ENCODE results near the gene SHB.

The SHB gene

DNA sequence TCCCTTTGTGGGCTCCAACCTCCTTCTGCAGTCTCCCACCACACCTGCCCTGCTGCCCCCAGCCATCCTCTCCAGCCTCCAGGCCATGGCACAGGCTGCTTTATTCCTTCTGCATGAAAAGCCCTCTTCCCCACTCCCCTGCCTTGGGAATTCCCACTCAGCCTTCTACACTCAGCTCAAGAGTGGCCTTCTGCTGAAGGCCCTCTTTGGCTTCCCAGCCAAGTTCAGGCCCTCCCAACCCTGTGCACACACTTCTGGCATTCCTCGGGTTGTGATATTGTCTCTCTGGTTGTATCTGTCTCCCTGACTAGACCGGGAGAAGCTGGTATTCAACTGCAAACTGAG lies 5.7 kb downstream of the SHB start:
- TF ChIP-seq SIN3A (IDR thresholded peaks at IDR 0.05; ENCODE audit: borderline replicate concordance, insufficient read depth, low read length), result no peak
- no peak for TF ChIP-seq POLR2AphosphoS5 (IDR thresholded peaks at IDR 0.05; ENCODE audit: low read depth, low read length)
- TF ChIP-seq, protein P1, sequence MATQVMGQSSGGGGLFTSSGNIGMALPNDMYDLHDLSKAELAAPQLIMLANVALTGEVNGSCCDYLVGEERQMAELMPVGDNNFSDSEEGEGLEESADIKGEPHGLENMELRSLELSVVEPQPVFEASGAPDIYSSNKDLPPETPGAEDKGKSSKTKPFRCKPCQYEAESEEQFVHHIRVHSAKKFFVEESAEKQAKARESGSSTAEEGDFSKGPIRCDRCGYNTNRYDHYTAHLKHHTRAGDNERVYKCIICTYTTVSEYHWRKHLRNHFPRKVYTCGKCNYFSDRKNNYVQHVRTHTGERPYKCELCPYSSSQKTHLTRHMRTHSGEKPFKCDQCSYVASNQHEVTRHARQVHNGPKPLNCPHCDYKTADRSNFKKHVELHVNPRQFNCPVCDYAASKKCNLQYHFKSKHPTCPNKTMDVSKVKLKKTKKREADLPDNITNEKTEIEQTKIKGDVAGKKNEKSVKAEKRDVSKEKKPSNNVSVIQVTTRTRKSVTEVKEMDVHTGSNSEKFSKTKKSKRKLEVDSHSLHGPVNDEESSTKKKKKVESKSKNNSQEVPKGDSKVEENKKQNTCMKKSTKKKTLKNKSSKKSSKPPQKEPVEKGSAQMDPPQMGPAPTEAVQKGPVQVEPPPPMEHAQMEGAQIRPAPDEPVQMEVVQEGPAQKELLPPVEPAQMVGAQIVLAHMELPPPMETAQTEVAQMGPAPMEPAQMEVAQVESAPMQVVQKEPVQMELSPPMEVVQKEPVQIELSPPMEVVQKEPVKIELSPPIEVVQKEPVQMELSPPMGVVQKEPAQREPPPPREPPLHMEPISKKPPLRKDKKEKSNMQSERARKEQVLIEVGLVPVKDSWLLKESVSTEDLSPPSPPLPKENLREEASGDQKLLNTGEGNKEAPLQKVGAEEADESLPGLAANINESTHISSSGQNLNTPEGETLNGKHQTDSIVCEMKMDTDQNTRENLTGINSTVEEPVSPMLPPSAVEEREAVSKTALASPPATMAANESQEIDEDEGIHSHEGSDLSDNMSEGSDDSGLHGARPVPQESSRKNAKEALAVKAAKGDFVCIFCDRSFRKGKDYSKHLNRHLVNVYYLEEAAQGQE (IDR thresholded peaks at IDR 0.05; ENCODE audit: insufficient read depth in 1 of 2, low read depth in 2 of 2, low read length in 2 of 2), result no peak
- TF ChIP-seq TAF1 (IDR thresholded peaks at IDR 0.05; ENCODE audit: borderline replicate concordance, insufficient read depth, low read length), result no peak
- TF ChIP-seq FOXP2 (optimal IDR thresholded peaks at IDR 0.05; ENCODE audit: borderline replicate concordance, extremely low read depth, extremely low read length, insufficient read depth), result no peak

DNA sequence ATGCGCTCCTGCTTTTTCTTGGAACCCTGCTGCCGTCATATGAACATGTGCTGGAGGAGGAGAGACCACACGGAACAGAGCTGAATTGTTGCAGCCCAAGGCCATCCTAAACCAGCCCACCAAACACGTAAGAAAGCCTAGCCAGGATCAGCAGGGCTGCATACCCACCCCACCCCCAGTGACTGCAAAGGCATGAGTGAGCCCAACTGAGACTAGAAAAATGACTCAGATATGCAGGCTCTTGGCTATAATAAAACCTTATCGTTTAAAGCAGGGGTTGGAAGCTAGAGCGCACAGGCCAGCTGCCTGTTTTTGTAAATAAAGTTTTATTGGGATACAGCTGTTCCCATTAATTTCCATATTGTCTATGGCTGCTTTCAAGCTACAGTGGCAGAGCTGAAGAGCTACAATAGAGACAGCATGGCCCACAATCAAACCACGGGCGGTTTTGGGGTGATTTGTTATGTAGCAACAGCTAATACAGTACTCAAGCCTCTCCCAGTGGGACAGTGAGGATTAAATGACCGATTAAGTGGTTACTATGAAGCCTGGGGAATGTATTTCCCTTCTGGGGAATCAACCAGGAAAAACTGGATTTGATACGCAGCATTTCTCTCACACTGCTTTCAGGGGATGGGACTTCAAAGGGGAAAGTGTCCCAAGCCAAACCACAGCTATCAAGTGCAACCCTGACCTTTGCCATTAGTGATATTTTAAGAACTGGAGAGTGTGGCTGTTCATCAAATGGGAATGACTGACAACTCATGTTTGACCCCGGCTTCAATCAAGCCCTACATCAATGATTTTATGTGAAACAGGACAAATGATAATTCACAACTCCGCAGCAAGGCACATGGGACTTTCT lies 6.3 kb downstream of the SHB start:
- TF ChIP-seq POLR2AphosphoS5 (IDR thresholded peaks at IDR 0.05; ENCODE audit: low read depth, low read length) (no peak), FOXP2 (optimal IDR thresholded peaks at IDR 0.05; ENCODE audit: borderline replicate concordance, extremely low read depth, extremely low read length, insufficient read depth) (no peak)

DNA sequence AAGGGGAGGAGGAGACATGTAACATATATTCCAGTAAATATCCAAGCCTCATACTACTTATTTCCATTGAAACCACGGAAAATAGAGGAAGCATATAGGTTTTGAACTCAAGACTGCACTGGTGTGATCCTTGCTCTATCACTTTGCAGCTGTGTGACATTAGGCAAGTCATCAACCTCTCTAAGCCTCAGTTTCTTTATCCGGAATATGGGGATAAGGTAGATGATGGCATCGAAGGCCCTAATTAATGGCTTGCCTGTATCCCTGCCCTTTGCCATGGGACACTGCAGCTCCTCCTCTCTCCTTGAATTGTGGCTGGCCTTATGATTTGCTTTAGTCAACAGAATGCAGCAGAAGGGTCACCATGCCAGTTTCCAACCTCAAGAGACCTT lies 6.9 kb downstream of the SHB start:
- no peak for TF ChIP-seq TAF1 (IDR thresholded peaks at IDR 0.05; ENCODE audit: borderline replicate concordance, insufficient read depth, low read length)
- TF ChIP-seq POLR2AphosphoS5 (IDR thresholded peaks at IDR 0.05; ENCODE audit: low read depth, low read length), result no peak
- TF ChIP-seq SIN3A (IDR thresholded peaks at IDR 0.05; ENCODE audit: borderline replicate concordance, insufficient read depth, low read length), result no peak
- TF ChIP-seq FOXP2 (optimal IDR thresholded peaks at IDR 0.05; ENCODE audit: borderline replicate concordance, extremely low read depth, extremely low read length, insufficient read depth), result no peak
- TF ChIP-seq, protein P1 (IDR thresholded peaks at IDR 0.05; ENCODE audit: insufficient read depth in 1 of 2, low read depth in 2 of 2, low read length in 2 of 2), result no peak

DNA sequence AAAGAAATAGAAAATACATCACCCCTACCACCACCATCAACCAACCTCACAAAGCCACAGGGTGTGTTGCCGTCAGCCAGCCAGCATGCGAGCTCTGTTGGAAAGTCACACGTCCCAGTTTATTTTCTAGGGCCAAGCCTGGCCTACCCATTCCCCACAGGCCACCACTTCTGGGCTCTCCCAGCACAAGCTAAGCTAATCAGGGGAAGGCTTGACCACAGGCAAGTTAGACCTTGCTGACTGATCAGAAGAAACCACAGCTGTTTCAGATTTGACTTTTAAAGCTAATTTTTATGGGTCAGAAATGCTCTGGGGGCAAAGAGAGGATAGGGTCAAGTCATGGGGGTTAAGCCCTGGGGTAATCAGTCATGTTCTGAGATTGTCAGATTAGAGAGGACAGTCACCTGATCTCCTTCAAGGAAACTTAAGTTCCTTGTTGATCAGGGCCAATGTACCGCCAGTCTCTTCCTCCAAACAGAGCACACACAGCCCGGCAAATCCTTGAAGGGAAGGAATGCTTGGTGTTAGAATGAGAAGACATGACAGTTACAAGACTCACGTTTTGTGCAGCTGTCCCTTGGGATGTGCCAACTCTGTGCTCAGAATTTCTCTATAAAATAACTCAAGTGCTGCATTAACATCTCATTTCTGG lies 7.6 kb downstream of the SHB start:
- TF ChIP-seq TAF1 (IDR thresholded peaks at IDR 0.05; ENCODE audit: borderline replicate concordance, insufficient read depth, low read length) (no peak), SIN3A (IDR thresholded peaks at IDR 0.05; ENCODE audit: borderline replicate concordance, insufficient read depth, low read length) (no peak), POLR2AphosphoS5 (IDR thresholded peaks at IDR 0.05; ENCODE audit: low read depth, low read length) (no peak), FOXP2 (optimal IDR thresholded peaks at IDR 0.05; ENCODE audit: borderline replicate concordance, extremely low read depth, extremely low read length, insufficient read depth) (no peak)
- TF ChIP-seq, protein P1 (IDR thresholded peaks at IDR 0.05; ENCODE audit: insufficient read depth in 1 of 2, low read depth in 2 of 2, low read length in 2 of 2), result no peak

DNA sequence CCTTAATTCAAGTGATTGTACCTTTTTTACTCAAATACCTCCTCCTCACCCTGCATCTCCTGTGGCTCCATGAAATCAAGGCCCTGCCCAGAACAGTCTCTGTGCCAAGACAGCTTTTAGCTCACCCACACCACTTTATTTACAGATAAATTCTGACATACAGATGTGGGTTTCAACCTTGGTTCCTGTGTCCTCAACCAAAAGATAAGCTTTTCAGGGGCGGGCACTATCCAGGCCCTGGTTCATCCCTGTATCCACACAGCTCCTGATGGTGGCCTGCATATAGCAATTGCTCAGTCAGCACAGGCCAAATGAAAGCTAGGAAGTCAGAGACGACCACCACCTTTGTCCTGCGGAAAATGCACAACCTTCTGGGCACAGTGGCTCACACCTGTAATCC lies 8.3 kb downstream of the SHB start:
- no peak for TF ChIP-seq POLR2AphosphoS5 (IDR thresholded peaks at IDR 0.05; ENCODE audit: low read depth, low read length)
- no peak for TF ChIP-seq SIN3A (IDR thresholded peaks at IDR 0.05; ENCODE audit: borderline replicate concordance, insufficient read depth, low read length)
- TF ChIP-seq, protein P1 (IDR thresholded peaks at IDR 0.05; ENCODE audit: insufficient read depth in 1 of 2, low read depth in 2 of 2, low read length in 2 of 2), result no peak
- TF ChIP-seq TAF1 (IDR thresholded peaks at IDR 0.05; ENCODE audit: borderline replicate concordance, insufficient read depth, low read length), result no peak
- no peak for TF ChIP-seq FOXP2 (optimal IDR thresholded peaks at IDR 0.05; ENCODE audit: borderline replicate concordance, extremely low read depth, extremely low read length, insufficient read depth)
